HepG2 (cell line): ENCODE measurements around the gene GADL1. TPM values are rescaled to one million over a fixed set of nuclear protein-coding genes. Genes with fewer than 3 reads are reported as not detected.

Source experiments
- NFYB ChIP-seq: sonication (generic); formaldehyde crosslinking; IDR thresholded peaks from 2 replicates; pipeline ENCODE4 v1.4.0; 2020; ENCODE audit warnings: missing genetic modification reagents
- NR2F1 ChIP-seq, 2 experiments: fragments of 450-650 bp in 1 of 2; formaldehyde crosslinking in 1 of 2; IDR thresholded peaks; 2 replicates each; pipeline versions ENCODE4 v1.5.0 to v1.6.1; 2016 to 2020; ENCODE audit warnings: mild to moderate bottlenecking in 1 of 2, missing compliant biosample characterization in 1 of 2, missing genetic modification reagents in 1 of 2, moderate library complexity in 1 of 2
- ZNF12 ChIP-seq: sonication (generic); formaldehyde crosslinking; IDR thresholded peaks from 2 replicates; pipeline ENCODE4 v1.5.0; 2020; ENCODE audit warnings: missing genetic modification reagents
- ZNF136 ChIP-seq: sonication (generic); formaldehyde crosslinking; IDR thresholded peaks from 2 replicates; pipeline ENCODE4 v1.8.1; 2022; ENCODE audit warnings: low read depth, mild to moderate bottlenecking, moderate library complexity, missing genetic modification reagents
- ZNF275 ChIP-seq: sonication (generic); formaldehyde crosslinking; IDR thresholded peaks from 2 replicates; pipeline ENCODE4 v1.8.0; 2022; ENCODE audit warnings: missing genetic modification reagents, mild to moderate bottlenecking, inconsistent platforms, borderline replicate concordance
- ZNF407 ChIP-seq: sonication (generic); formaldehyde crosslinking; IDR thresholded peaks from one replicate; pipeline ENCODE4 v1.5.1; 2020; ENCODE audit warnings: mild to moderate bottlenecking, missing genetic modification reagents; ENCODE audit errors: not compliant biosample characterization
- ZNF740 ChIP-seq: sonication (generic); formaldehyde crosslinking; IDR thresholded peaks from 2 replicates; pipeline ENCODE4 v1.4.0; 2020; ENCODE audit warnings: missing genetic modification reagents
- polyA plus RNA-seq, 8 experiments: library from polyadenylated mRNA; depleted of rRNA in 3 of 8; stranded (reverse) in 7 of 8; unstranded in 1 of 8; fragments of >200 nt; fragmentation: Illumina TruSeq in 4 of 8; extraction: Trizol in 4 of 8; gene quantifications; 2 replicates each; pipeline versions ENCODE4 v1.2.1 to v1.2.3, GENCODE V29; 2011 to 2016; ENCODE audit warnings: low read depth in 4 of 8, missing spikeins in 1 of 8, mixed read lengths in 1 of 8; ENCODE audit not compliant: insufficient read depth in 1 of 8
- total RNA-seq, 5 experiments: library from RNA; depleted of rRNA; stranded (reverse); fragments of >200 nt; fragmentation: Illumina TruSeq; extraction: Trizol; gene quantifications; 2 replicates each; pipeline ENCODE4 v1.2.3, GENCODE V29; 2016; ENCODE audit warnings: low read depth in 1 of 5

Gene GADL1
- total and polyA plus RNA-seq, 2 of the 13 experiments (the other 11 are each of a cell fraction or from before 2014, with no cell fraction given): not detected

GRCh38 chr3:30761374-30761773, 133.1 kb downstream of the GADL1 start (continued):
- no peak for TF ChIP-seq ZNF740 (CRISPR knock-in tag)
- TF ChIP-seq ZNF275 (CRISPR knock-in tag): no peak
- no peak for TF ChIP-seq ZNF136 (CRISPR knock-in tag)
- no peak for TF ChIP-seq NFYB (CRISPR knock-in tag)
- no peak for TF ChIP-seq NR2F1 (CRISPR knock-in tag; IDR thresholded peaks at IDR 0.05)
- no peak for TF ChIP-seq ZNF12
- TF ChIP-seq ZNF407 (CRISPR knock-in tag): no peak
